WTC11 (cell line): ENCODE results near the gene ACTN1. TPM values are rescaled to one million over a fixed set of nuclear protein-coding genes. Genes with fewer than 3 reads are reported as not detected.

Source experiments
- ATAC-seq: fragments of 200-7000 bp; cut with Tn5 transposase; 2 replicates; pipeline ENCODE4 v1.10.0; 2021; ENCODE audit warnings: mild to moderate bottlenecking, moderate library complexity
- CTCF ChIA-PET: fragments of 300-600 bp; sonication (Branson Sonifier 250); formaldehyde crosslinking; loops from one replicate; lab custom pipeline; 2021; ENCODE audit warnings: antibody characterized with exemption; lab: Charles Lee
- POLR2A ChIA-PET: fragments of 350-600 bp; sonication (Branson Sonifier 250); formaldehyde crosslinking; loops from one replicate; lab custom pipeline; 2021; ENCODE audit warnings: antibody characterized with exemption; lab: Charles Lee
- DNase-seq: peaks from one replicate; pipeline ENCODE4 v3.0.0; 2021; ENCODE audit warnings: low spot score
- H3K27ac Mint-ChIP-seq: 2 replicates; pipeline ENCODE4 v1.8.0; 2021; ENCODE audit warnings: mixed read lengths
- H3K27me3 Mint-ChIP-seq: 2 replicates; pipeline ENCODE4 v1.8.0; 2021; ENCODE audit warnings: low read depth, mild to moderate bottlenecking, moderate library complexity, mixed read lengths
- H3K36me3 Mint-ChIP-seq: 2 replicates; pipeline ENCODE4 v1.8.0; 2021; ENCODE audit warnings: mixed read lengths
- H3K4me1 Mint-ChIP-seq: 2 replicates; pipeline ENCODE4 v1.8.0; 2022; ENCODE audit warnings: mixed read lengths
- H3K4me3 Mint-ChIP-seq: 2 replicates; pipeline ENCODE4 v1.8.0; 2021; ENCODE audit warnings: mild to moderate bottlenecking, moderate library complexity, mixed read lengths
- H3K9me3 Mint-ChIP-seq: 2 replicates; pipeline ENCODE4 v1.8.0; 2021; ENCODE audit warnings: mixed read lengths
- CREM ChIP-seq: sonication (generic); formaldehyde crosslinking; IDR thresholded peaks from 2 replicates; pipeline ENCODE4 v1.8.1; 2022; ENCODE audit warnings: mild to moderate bottlenecking, missing genetic modification reagents, moderate library complexity
- CTCF ChIP-seq: fragments of 200-600 bp; IDR thresholded peaks from 2 replicates; pipeline ENCODE4 v1.8.0; 2022; ENCODE audit warnings: antibody characterized with exemption
- ELF4 ChIP-seq: sonication (generic); formaldehyde crosslinking; IDR thresholded peaks from 2 replicates; pipeline ENCODE4 v1.8.1; 2022; ENCODE audit warnings: low read depth, mild to moderate bottlenecking, moderate library complexity, missing genetic modification reagents
- ETV6 ChIP-seq: sonication (generic); formaldehyde crosslinking; IDR thresholded peaks from 2 replicates; pipeline ENCODE4 v1.8.1; 2022; ENCODE audit warnings: mild to moderate bottlenecking, missing genetic modification reagents
- FOXJ3 ChIP-seq: sonication (generic); formaldehyde crosslinking; IDR thresholded peaks from 2 replicates; pipeline ENCODE4 v1.9.0; 2021; ENCODE audit warnings: missing genetic modification reagents, mild to moderate bottlenecking, borderline replicate concordance
- MYBL2 ChIP-seq: sonication (generic); formaldehyde crosslinking; IDR thresholded peaks from 2 replicates; pipeline ENCODE4 v1.8.1; 2023; ENCODE audit warnings: mild to moderate bottlenecking, moderate library complexity, missing genetic modification reagents
- NFATC4 ChIP-seq: fragments of 250-450 bp; sonication (Bioruptor Pico); IDR thresholded peaks from 2 replicates; pipeline ENCODE4 v1.9.0; 2021; ENCODE audit warnings: mild to moderate bottlenecking
- NFE2L1 ChIP-seq: sonication (generic); formaldehyde crosslinking; IDR thresholded peaks from 2 replicates; pipeline ENCODE4 v1.8.1; 2023; ENCODE audit warnings: missing genetic modification reagents
- PRDM15 ChIP-seq: sonication (generic); formaldehyde crosslinking; IDR thresholded peaks from 2 replicates; pipeline ENCODE4 v1.8.0; 2022; ENCODE audit warnings: missing genetic modification reagents
- ZBTB21 ChIP-seq: sonication (generic); formaldehyde crosslinking; IDR thresholded peaks from 2 replicates; pipeline ENCODE4 v1.8.1; 2023; ENCODE audit warnings: mild to moderate bottlenecking, missing genetic modification reagents, borderline replicate concordance
- ZNF121 ChIP-seq: sonication (generic); formaldehyde crosslinking; IDR thresholded peaks from 2 replicates; pipeline ENCODE4 v1.8.0; 2023; ENCODE audit warnings: missing genetic modification reagents
- ZNF232 ChIP-seq: sonication (generic); formaldehyde crosslinking; IDR thresholded peaks from 2 replicates; pipeline ENCODE4 v1.8.0; 2022; ENCODE audit warnings: mild to moderate bottlenecking, missing genetic modification reagents
- total RNA-seq: library from RNA; stranded (reverse); gene quantifications from 3 replicates; pipeline ENCODE4 v1.2.3, GENCODE V29; 2021
- TF ChIP-seq, protein P1 (sequence below): sonication (generic); formaldehyde crosslinking; IDR thresholded peaks from 2 replicates; pipeline ENCODE4 v1.8.0; 2022; ENCODE audit warnings: mild to moderate bottlenecking, missing genetic modification reagents
- TF ChIP-seq, protein P2 (sequence below): sonication (generic); formaldehyde crosslinking; IDR thresholded peaks from 2 replicates; pipeline ENCODE4 v1.8.1; 2022; ENCODE audit warnings: mild to moderate bottlenecking, missing genetic modification reagents, moderate library complexity, borderline replicate concordance
- TF ChIP-seq, protein P3 (sequence below): fragments of 250-450 bp; sonication (Bioruptor Pico); conservative IDR thresholded peaks from 2 replicates; pipeline ENCODE4 v1.9.0; 2021; ENCODE audit warnings: mild to moderate bottlenecking

The ACTN1 gene
- total RNA-seq, 1 experiment from 2014 or later: 196 TPM

GRCh38 chr14:68964300-68965093, 14.6 kb downstream of the ACTN1 start:
- TF ChIP-seq, protein P1, sequence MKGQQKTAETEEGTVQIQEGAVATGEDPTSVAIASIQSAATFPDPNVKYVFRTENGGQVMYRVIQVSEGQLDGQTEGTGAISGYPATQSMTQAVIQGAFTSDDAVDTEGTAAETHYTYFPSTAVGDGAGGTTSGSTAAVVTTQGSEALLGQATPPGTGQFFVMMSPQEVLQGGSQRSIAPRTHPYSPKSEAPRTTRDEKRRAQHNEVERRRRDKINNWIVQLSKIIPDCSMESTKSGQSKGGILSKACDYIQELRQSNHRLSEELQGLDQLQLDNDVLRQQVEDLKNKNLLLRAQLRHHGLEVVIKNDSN (CRISPR knock-in tag): no peak
- TF ChIP-seq NFE2L1 (CRISPR knock-in tag): no peak
- ATAC-seq: no peak
- ChIA-PET POLR2A (no interaction called here), CTCF (interaction anchor here (0.5 to 1.8 kb wide), 4 partner anchors 14 to 143 kb away, joined by 3 to 4 read pairs (median 4); no protein-coding TSS in a partner anchor)
- DNase-seq: no peak
- H3K9me3 Mint-ChIP-seq: no peaks in the 10 kb centered on the region
- H3K4me1 Mint-ChIP-seq: peaks cover 76% of the 10 kb centered on the region
- H3K27ac Mint-ChIP-seq: peak overlapping the region; percentile 17; the same call in 1 of the 2 replicates
- no peaks in the 10 kb centered on the region; the same call in 1 of the 2 replicates for H3K36me3 Mint-ChIP-seq
- no peaks in the 10 kb centered on the region for H3K27me3 Mint-ChIP-seq
- H3K4me3 Mint-ChIP-seq: no peak overlapping the region

DNA sequence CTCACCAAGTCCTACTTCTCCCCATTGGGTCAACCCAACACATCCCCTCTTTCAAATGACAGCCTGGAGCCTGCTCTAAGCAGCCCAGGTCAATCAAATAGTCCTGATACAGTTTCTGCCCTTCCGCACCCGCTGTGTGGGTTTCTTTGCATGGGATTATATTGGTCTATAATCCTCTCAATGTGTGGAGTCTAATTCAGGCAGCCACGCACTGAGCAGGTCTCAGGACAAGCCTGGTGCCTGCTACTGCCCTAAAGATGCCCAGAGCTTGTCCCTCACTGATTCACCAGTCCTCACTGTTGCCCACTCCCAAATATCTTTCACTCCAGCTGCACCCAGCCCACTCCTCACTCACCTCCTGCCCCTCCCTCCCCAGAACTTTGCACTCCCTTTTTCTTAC, 16.4 kb downstream of the ACTN1 start:
- CTCF ChIA-PET: no interaction called here
- no peak for TF ChIP-seq MYBL2
- TF ChIP-seq FOXJ3 (CRISPR knock-in tag): no peak
- TF ChIP-seq, protein P2, sequence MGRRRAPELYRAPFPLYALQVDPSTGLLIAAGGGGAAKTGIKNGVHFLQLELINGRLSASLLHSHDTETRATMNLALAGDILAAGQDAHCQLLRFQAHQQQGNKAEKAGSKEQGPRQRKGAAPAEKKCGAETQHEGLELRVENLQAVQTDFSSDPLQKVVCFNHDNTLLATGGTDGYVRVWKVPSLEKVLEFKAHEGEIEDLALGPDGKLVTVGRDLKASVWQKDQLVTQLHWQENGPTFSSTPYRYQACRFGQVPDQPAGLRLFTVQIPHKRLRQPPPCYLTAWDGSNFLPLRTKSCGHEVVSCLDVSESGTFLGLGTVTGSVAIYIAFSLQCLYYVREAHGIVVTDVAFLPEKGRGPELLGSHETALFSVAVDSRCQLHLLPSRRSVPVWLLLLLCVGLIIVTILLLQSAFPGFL (CRISPR knock-in tag): no peak
- Mint-ChIP-seq H3K4me3 (no peak overlapping the region), H3K9me3 (no peaks in the 10 kb centered on the region), H3K36me3 (peaks cover 2% of the 10 kb centered on the region; the same call in 1 of the 2 replicates), H3K27me3 (no peaks in the 10 kb centered on the region), H3K4me1 (peaks cover 75% of the 10 kb centered on the region), H3K27ac (peak overlapping the region; percentile 50)
- no peak for DNase-seq
- POLR2A ChIA-PET: interaction anchor here (0.5 to 0.7 kb wide), 2 partner anchors 23 to 489 kb away, joined by 3 to 7 read pairs; no protein-coding TSS in a partner anchor
- no peak for ATAC-seq

GRCh38 chr14:68961781-68962584, 17.1 kb downstream of the ACTN1 start:
- Mint-ChIP-seq H3K27ac (peak overlapping the region; percentile 51; the same call in 1 of the 2 replicates), H3K27me3 (no peaks in the 10 kb centered on the region), H3K4me1 (peaks cover 73% of the 10 kb centered on the region), H3K36me3 (peaks cover 7% of the 10 kb centered on the region; the same call in 1 of the 2 replicates), H3K4me3 (no peak overlapping the region), H3K9me3 (no peaks in the 10 kb centered on the region)
- POLR2A ChIA-PET: interaction anchor here (0.5 kb wide), 1 partner anchor 23 kb away, joined by 7 read pairs; no protein-coding TSS in a partner anchor
- no peak for TF ChIP-seq FOXJ3 (CRISPR knock-in tag)
- TF ChIP-seq CTCF: no peak
- TF ChIP-seq, protein P3, sequence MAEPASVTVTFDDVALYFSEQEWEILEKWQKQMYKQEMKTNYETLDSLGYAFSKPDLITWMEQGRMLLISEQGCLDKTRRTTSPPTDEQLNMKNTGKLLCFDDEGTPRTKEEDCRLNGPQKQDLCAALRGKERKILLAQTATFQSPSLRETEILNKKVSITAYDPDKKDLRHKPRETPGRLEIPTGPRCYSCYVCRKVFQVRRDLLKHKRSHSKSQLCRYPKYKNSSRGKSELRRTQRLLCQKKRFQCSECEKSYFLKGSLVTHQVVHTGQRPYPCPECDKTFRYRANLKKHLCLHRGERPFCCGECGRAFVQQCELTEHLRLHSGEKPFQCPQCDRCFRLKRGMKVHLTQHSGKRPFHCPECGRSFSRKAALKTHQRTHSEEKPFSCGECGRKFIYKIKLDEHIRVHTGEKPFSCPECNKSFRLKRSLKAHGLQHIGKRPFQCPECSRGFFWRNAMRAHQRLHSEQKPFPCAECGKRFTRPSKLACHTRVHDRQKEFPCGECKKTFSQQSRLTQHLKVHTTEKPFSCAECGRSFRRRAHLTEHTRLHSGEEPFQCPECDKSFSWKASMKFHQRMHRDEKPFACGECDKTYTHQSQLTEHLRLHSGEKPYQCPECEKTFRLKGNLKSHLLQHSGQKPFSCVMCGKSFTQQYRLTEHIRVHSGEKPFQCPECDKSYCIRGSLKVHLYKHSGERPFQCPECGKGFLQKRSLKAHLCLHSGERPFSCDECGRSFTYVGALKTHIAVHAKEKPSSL (CRISPR knock-in tag): no peak
- CTCF ChIA-PET: interaction anchor here (0.6 to 0.8 kb wide), 4 partner anchors 20 to 168 kb away, joined by 3 to 4 read pairs (median 3); no protein-coding TSS in a partner anchor
- peak; percentile 63 for DNase-seq
- ATAC-seq: peak; percentile 68

DNA sequence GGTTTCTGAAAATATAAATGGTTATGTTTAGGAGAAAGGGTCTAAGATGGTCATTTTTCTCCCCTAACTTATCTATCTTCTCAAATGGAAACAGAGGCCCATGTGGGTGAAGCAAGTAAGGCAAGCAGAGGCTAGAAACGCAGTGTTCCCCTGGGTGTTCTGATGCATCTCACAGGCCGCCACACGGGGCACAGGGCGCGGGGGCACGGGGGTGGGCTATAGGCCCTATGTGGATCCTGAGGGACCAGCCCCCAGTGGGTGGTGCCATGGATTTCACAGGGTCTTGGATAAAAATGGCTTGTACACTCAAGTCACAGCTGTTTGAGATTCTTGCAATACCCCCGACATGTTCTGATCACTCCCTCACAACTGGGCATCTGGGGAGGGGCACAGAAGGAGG, 17.7 kb downstream of the ACTN1 start:
- Mint-ChIP-seq H3K27me3 (no peaks in the 10 kb centered on the region), H3K4me3 (no peak overlapping the region), H3K9me3 (no peaks in the 10 kb centered on the region), H3K4me1 (peaks cover 77% of the 10 kb centered on the region), H3K27ac (peak overlapping the region; percentile 51; the same call in 1 of the 2 replicates), H3K36me3 (peaks cover 7% of the 10 kb centered on the region; the same call in 1 of the 2 replicates)
- POLR2A ChIA-PET: no interaction called here
- CTCF ChIA-PET: interaction anchor here (0.7 to 1.1 kb wide), 3 partner anchors 19 to 169 kb away, joined by 3 read pairs; no protein-coding TSS in a partner anchor
- no peak for DNase-seq
- no peak for ATAC-seq
- TF ChIP-seq ETV6 (no peak), ELF4 (CRISPR knock-in tag) (no peak), CREM (CRISPR knock-in tag) (no peak), NFE2L1 (CRISPR knock-in tag) (no peak), ZNF121 (CRISPR knock-in tag) (no peak), ZNF232 (CRISPR knock-in tag) (no peak), NFATC4 (CRISPR knock-in tag) (no peak), PRDM15 (CRISPR knock-in tag) (no peak), ZBTB21 (no peak)
